GM11168 (cell line): ENCODE results near the gene ARMH4.

ENCODE experiments used
- in situ Hi-C: fragments of 300-500 bp; cut with MboI; formaldehyde crosslinking; loops from one replicate; pipeline ENCODE4 v1.12.0; 2022; ENCODE audit warnings: low sequenced_read_pairs; ENCODE audit not compliant: unreplicated experiment

Gene ARMH4

GRCh38 chr14:58060898-58061297 is 91.1 kb downstream of the ARMH4 start:
- in situ Hi-C loops: loop anchor here (25.0 kb wide), 1 partner anchor 399 kb away; no protein-coding TSS in a partner anchor

- in situ Hi-C loops: loop anchor here (25.0 kb wide), 1 partner anchor 398 kb away; no protein-coding TSS in a partner anchor
These were observed 91.9 kb downstream of the ARMH4 start for GRCh38 chr14:58060077-58060476.

- in situ Hi-C loops: loop anchor here (25.0 kb wide), 1 partner anchor 397 kb away; no protein-coding TSS in a partner anchor
These were observed 92.9 kb downstream of the ARMH4 start for GRCh38 chr14:58059126-58059525.

GRCh38 chr14:58055497-58056010 is 96.5 kb downstream of the ARMH4 start:
- in situ Hi-C loops: loop anchor here (25.0 kb wide), 1 partner anchor 393 kb away; no protein-coding TSS in a partner anchor

GRCh38 chr14:58054100-58054499 is 97.9 kb downstream of the ARMH4 start:
- in situ Hi-C loops: loop anchor here (25.0 kb wide), 1 partner anchor 392 kb away; no protein-coding TSS in a partner anchor

GRCh38 chr14:58048219-58048618 is 103.8 kb downstream of the ARMH4 start:
- in situ Hi-C loops: no loop called here

GRCh38 chr14:58027904-58028303 is 124.1 kb downstream of the ARMH4 start:
- in situ Hi-C loops: no loop called here

GRCh38 chr14:58026967-58027366 is 125.0 kb downstream of the ARMH4 start:
- in situ Hi-C loops: no loop called here

- in situ Hi-C loops: no loop called here
These were observed 125.8 kb downstream of the ARMH4 start for GRCh38 chr14:58026219-58026618.

- in situ Hi-C loops: no loop called here
These were observed 137.2 kb downstream of the ARMH4 start for GRCh38 chr14:58014778-58015177.

- in situ Hi-C loops: no loop called here
These were observed 149.4 kb downstream of the ARMH4 start for GRCh38 chr14:58002618-58003017.

- in situ Hi-C loops: no loop called here
These were observed 152.0 kb downstream of the ARMH4 start for GRCh38 chr14:57999979-58000378.

GRCh38 chr14:57999471-57999870 is 152.5 kb downstream of the ARMH4 start:
- in situ Hi-C loops: no loop called here

GRCh38 chr14:57998766-57999165 is 153.2 kb downstream of the ARMH4 start:
- in situ Hi-C loops: no loop called here

- in situ Hi-C loops: no loop called here
These were observed 160.7 kb downstream of the ARMH4 start for GRCh38 chr14:57991353-57991752.

- in situ Hi-C loops: no loop called here
These were observed 163.6 kb downstream of the ARMH4 start for GRCh38 chr14:57988445-57988844.

- in situ Hi-C loops: no loop called here
These were observed 164.3 kb downstream of the ARMH4 start for GRCh38 chr14:57987596-57988300.

- in situ Hi-C loops: no loop called here
These were observed 165.0 kb downstream of the ARMH4 start for GRCh38 chr14:57987051-57987450.

- in situ Hi-C loops: no loop called here
These were observed 169.0 kb downstream of the ARMH4 start for GRCh38 chr14:57982804-57983634.

- in situ Hi-C loops: no loop called here
These were observed 170.0 kb downstream of the ARMH4 start for GRCh38 chr14:57981817-57982560.
